Activated T-cell treated with anti-CD3 and anti-CD28 coated beads for 1 hour (primary cell): ENCODE data around the gene SLC6A9.

Source experiments
- DNase-seq: peaks from one replicate; pipeline ENCODE4 v3.0.0-alpha.2; 2020; ENCODE audit warnings: low read depth

The SLC6A9 gene

DNA sequence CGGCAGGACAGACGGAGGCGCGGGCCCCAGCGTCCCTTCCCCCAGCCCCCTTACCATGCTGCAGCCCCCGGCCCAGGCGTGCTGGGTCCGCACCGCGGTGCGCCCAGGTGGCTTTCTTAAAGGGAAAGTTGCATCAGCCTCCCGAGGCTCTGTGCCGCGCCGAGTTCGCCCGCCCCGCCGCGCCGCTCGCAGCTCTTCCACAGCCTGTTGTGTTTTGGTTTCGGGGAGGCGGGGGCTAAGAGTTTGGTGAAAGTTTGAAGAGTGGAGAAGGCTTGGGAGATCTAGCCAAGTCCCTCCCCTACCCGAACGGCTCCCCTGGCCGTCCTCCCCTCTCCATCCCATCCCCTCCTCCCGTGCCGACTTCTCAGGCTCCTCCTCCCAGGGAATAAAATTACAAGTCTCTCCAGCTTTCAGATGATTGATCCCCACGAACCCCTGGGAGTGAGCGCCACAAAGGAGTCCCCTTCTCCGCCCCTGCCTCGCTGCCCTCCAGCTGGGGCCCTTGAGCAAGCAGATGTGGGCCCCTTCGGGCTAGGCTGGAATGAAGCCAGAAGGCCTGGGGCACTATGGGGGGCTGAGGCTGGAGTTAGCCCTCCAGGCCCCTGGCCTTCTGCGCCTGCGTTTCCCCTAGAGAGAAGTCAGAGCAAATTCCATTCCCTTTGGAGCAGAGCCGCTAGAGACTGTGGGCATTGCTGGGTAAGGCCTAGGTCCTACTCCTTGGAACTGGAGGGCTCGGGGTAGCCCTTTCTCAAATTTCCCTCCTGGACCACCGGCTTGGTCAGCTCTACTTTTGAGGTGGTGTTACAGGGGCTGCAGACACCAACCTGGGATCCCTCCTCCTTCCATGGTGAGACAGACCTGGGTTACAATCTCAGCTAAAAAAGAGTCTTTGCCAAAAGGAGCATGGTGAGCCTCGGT, at the start of gene SLC6A9:
TSS of gene SLC6A9 (minus strand) at position 211 of the 918 bp plus-strand sequence. CDS start 7,185 bp downstream, outside the sequence.
- DNase-seq, result peak; percentile 6

DNA sequence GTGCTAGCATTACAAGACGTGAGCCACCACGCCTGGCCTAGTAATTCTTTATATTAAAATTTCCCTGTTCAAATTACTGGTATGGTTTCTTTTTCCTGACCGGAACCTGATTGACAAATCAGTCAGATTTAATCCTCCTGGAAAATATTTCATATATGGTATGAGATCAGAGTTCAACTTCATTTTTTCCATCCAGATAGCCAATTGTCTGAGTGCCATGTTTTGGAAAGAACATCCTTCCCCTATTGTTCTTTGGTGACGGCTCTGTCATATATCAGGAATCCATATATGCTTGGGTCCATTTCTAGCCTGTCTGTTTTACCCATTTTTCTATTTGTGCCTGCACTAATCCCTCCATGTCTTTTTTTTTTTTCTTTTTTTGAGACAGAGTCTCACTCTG, 48.3 kb upstream of the SLC6A9 start:
- no peak for DNase-seq

DNA sequence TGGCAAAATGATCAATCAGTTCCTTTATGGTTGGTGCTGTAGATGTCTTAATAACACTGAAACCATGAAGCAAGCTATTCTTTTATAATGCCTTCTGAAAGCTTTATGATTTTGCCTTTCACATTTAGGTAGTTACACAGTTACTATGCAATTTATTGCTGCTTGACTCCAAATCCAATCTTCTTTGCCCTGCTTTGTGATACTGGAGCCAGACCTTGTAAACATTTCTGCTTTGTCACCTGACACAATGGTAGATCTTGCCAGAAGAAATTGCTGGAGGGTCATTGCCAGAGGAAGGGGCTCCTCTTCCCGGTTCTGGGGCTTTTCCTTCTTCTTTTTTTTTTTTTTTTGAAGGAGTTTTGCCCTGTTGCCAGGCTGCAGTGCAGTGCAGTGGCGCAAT, 46.8 kb upstream of the SLC6A9 start:
- no peak for DNase-seq

DNA sequence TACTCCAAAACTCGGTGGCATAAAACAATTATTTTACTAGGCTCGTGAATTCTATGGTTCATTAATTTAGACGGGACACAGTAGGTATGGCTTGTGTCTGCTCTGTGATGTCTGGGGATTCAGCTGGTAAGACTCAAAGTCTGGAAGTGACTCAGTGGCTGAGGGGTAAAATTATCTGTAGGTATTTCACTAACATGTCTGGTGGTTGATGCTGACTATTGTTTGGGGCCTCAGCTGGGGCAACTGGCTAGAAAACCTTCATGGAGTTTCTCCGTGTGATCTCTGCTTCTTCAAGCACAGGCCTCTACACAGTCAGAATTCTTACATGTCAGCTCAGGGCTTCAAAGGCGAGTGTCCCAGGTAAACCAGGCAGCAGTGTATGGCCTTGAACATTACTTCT, 46.2 kb upstream of the SLC6A9 start:
- no peak for DNase-seq

DNA sequence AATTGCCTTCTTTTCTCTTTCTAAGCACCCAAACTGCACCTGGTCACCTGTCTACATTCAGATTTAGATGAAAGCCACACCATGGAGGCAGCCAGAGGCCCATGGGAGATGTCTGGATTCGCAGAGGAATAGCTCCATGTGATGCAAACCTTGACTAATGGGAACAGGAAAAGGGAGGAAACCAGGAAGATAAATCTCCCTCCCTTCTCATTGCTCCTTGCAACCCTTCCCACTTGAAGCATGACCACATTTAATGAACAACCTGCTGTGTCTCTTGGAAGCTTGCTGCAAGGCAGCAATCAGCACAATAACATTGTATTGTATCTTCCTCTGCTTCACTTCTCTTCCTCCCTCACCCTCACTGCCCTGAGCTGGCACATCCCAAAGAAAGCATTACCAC, 44.8 kb upstream of the SLC6A9 start:
- no peak for DNase-seq

DNA sequence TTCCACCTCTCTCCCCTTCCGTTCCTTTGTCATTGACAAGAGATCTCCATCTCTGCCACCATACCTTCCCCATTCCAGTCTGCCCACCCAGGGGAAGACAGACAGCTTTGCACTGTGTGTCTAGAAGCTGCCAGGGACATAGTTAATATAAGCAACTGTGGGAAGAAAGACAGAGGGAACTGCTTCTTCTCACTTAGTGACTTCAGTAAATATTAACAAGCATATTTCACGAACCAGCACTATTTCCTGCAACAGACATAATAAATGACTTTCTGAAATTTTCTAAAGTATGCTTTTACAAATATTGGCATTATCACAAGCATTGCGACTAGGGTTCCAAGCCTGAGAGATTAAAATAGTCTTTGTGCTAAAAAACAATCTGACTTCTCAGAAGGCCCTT, 43.2 kb upstream of the SLC6A9 start:
- no peak for DNase-seq

DNA sequence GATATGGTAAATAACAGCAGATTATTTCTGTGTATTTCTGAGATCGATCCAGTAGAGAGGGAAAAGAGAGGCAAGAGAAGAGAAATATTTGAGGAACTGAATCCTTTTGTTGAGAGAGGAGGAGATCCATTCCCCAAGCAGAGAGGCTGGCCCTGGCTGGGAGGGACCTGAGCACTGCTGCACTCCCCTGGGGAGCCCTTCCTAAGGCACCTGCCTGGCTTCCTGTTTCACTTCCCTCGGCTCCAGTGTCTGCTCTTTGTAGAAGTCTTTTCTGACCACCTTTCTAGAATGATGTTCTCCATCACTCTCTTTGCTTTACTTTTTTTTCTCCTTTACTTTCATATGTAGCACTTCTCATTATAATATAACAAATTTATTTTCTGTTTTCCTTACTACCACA, 42.3 kb upstream of the SLC6A9 start:
- DNase-seq, result no peak

DNA sequence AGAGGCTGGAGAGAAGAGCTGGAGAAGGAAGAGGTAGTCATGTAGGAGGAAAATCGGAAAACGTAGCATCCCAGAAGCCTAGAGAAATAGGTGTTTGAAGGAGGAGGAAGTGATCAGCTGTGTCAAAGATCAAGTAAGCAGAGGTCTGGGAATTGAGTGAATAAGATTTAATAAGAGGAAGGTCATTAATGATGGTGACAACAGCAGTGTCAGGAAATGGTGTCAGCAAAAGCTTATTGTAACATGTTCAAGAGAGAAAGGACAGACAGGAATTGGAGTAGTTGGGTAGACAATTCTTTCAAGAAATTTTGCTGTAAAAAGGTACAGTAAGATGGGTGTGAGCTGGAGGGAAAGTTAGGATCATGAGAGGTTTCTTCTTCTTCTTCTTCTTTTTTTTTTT, 41.6 kb upstream of the SLC6A9 start:
- no peak for DNase-seq

DNA sequence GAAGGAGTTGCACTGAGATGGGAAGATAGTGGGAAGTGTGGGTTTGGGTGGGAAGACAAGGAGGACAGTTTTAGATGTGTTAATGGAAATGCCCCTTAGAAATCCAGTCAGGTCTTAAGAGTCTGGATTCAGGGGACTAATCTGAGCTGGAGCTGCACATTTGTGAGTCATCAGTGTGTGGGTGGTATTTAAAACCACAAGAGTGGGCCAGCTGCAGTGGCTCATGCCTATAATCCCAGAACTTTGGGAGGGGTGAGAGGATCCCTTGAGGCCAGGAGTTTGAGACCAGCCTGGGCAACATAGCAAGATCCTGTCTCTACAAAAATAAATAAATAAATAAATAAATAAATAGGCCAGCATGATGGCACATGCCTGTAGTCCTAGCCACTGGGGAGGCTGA, 40.9 kb upstream of the SLC6A9 start:
- DNase-seq, result no peak

DNA sequence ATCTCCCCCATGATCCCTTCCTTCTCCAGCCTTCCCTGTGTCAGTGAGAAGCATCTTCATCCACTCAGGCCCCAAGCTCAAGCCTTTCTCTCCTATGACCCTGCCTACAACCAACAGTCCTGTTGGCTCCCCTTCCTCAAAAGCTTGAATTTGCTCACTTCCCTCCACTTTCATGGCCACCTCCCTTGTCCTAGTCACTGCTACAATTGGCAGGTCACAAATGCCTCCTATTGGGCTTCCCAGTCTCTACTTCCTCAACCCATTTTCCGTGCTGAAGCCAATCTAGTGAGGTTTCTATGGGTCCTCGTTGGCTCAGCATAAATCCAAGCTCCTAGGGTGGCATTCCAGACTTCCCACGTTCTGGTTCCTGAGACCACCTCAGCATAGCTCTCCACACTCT, 40.2 kb upstream of the SLC6A9 start:
- no peak for DNase-seq

DNA sequence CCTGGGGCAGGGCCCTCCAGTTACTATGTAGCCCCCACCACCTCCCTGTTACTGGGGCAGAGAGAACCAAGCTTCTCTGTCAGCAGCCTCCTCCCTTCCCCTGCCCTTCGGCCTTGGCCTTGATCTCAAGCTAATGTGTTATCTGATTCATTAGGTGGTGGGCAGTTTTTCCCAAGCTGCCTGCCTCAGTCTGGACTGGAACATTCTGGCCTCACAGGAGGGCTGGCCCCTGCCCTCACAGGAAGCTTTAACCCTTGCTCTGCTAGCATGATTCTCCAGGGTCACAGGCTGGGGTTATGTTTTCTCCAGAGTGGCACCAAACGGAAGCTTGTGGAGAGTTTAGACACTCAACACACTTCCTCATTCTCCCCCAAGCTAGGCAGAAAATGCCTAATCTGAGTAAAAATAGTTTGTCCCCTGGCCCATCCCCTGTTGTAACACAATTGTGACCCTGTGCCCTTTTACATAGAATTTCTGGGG, 37.2 kb upstream of the SLC6A9 start:
- DNase-seq, result no peak

DNA sequence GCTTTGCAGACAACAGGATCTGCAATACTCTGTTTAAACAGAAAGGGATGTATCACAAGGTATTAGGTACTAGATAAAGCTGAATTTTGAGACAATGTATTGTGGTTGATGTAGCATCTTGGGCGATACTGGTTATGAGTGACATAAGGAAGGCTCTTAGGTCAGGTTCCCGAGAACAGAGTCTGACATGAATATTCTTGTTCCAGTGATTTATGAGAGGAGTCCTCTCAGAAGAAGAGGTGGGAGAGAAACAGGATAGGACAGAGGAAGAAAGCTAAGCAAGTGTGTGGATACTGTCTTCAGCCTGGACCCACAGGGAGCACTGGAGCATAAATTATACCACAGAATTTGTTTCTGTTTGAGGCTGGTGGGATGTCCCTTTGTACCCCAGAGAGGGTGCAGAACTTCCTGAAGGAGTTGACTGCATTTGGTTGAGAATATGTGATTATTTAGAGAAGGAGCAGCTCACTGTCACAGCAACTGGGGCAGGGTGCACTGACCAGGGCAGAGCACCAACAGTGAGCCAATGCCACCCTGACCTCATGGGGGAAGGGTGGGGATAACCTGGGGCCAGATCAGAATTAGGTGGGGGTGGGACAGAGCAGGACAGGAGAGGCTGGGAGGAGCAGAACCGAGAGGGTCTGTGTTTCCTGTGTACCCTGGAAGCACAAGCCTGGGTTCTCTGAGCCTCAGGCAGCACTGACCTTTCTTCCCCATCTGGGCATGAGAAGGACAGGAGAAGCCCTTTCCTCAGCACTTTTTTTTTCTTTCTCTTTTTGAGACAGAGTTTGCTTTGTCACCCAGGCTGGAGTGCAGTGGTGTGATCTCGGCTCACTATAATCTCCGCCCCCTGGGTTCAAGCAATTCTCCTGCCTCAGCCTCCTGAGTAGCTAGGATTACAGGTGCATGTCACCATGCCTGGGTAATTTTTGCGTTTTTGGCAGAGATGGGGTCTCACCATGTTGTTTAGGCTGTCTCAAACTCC, 36.3 kb upstream of the SLC6A9 start:
- no peak for DNase-seq

DNA sequence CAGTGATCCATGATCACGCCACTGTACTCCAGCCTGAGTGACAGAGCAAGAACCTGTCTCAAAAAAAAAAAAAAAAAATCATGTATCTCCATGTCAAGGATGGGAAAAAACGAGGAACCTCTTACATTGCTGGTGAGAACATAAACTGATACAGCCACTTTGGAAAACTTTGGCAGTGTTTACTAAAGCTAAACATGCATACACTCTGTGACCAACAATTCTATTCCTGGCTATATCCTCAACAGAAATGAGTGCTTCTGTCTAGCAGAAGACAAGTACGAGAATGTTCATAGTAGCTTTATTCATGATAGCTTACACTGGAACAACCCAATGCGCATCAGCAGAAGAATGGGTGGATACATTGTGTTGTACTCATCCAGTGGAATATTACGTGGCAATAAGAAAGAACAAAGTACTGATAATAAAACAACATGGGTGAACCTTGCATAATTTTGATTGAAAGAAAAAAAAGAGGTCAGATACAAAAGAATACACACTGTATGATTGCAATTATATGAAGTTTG, 31.5 kb upstream of the SLC6A9 start:
- DNase-seq, result no peak

DNA sequence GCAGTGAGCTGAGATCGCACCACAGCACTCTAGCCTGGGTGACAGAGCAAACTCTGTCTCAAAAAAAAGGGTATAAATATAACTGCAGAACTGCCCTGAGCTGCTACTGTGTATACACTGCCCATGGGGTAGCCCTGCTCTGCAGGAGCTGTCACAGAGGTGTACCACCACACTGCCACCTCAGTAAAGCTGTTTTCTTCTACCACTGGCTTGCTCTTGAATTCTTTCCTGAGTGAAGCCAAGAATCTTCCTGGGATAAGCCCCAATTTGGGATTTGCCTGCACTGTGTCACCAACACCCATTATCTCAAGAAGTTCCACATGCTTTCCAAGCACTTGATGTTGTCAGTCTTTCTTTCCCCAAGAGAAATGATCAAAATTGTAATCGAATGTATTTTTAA, 30.6 kb upstream of the SLC6A9 start:
- DNase-seq, result no peak

DNA sequence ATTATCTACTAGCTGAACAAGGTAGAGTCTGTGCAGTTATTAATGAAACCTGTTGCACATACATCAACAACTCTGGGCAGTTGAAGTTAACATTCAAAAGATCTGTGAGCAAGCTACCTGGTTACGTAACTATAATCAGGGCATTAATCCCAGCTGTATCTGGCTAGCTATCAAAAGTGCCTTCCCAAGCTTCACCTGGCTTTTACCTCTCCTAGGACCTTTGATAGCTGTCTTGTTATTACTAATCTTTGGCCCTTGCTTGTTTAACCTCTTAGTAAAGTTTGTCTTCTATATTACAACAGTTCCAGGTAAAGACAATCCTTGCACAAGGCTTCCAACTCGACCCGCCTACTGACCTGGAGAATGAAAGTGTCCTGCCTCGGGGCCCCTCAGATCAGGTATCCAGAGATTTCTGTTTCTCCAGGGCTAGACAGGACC, 29.6 kb upstream of the SLC6A9 start:
- no peak for DNase-seq

DNA sequence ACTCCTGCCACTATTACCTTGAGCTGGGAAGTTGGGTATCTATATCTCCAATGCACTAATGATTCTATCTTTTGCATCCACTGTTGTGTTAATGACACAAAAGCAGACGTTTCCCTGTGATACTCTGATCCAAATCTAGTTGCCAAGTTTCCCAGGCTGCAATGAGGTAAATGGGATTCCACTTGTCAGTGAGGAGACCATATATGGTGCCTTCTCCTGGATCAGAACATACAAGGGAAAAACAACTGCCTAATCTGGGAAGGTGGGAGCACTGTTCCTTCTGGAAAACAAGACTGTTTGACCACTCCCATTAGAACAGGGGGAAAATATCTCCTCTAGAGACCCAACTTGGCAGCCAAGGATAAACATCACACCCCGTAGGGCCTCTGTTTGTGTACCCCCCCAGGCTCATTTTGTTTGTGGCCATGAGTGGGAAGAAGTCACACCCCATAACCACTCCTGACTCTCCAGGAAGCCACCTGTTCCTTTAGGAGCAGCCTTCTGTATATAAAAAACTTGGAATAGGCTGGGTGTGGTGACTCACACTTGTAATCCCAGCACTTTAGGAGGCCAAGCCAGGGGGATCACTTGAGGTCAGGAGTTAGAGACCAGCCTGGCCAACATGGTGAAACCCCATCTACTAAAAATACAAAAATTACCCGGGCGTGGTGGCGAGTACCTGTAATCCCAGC, 28.5 kb upstream of the SLC6A9 start:
- no peak for DNase-seq

DNA sequence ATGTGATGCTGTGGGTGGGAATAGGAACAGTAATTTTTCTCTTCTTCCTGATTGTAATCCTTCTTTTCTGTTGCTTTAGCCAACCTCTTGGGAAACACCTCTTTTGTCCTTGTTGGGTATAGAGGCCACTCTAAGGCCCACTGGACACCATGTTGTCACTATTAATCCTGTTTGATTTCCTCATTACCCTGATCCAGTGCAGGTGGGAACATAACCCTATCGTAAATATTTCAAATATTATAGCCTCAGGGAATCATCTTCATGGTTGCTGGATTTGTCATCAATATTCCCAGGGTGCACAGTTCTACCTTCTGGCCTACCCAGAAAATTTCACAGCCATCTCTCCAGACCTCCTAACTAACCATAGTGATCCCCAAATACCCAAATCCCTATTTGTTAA, 27.9 kb upstream of the SLC6A9 start:
- DNase-seq, result no peak

DNA sequence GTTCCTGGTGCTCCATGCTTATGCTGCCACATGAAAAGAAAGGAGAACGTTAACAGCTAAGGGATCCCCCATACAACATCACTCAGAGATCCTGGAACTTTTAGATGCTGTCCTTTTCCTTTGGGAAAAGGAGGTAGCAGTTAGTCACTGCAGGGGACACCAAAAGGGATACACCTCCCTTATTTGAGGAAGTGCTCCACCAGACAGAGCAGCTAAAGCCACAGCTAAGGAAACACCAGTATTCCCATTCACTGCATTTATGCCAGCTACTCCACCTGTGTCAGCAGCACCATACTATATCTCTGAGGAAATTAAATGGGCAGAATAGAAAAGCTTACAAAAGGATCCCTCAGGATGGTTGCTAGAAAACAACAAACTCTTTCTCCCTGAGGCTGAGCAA, 26.0 kb upstream of the SLC6A9 start:
- DNase-seq, result no peak

DNA sequence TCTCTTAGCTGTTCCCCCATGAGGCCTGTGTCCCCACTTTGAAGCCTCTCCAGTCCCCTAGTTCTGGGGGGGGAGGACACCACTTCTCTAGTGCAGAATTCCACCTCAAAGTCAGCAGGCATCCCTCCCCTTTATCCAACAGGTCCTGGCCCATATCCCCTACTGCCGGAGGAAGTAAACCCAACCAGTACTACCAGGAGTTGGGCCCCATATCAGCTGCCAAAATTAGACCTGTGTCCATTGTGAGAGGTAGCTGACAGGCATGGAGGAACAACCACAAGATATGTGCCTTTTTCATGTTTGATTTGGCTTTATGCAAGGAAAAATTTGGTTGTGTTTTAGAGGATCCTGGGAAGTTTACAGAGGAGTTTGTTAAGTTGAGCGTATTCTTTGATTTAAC, 22.1 kb upstream of the SLC6A9 start:
- DNase-seq, result no peak

DNA sequence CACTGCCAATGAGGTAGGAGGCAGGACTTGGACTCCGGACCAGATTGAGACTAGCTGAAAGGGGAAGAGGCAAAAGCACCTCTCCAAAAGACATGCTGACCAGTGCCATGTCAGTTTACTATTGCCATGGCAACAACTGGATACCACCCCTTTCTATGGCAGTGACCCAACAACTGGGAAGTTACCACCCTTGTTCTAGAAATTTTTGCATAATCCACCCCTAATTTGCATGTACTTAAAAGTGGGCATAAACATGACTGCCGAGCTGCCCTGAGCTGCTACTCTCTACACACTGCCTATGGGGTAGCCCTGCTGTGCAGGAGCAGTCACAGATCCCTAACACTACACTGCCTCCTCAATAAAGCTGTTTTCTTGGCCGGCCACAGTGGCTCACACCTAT, 19.0 kb upstream of the SLC6A9 start:
- DNase-seq, result no peak

DNA sequence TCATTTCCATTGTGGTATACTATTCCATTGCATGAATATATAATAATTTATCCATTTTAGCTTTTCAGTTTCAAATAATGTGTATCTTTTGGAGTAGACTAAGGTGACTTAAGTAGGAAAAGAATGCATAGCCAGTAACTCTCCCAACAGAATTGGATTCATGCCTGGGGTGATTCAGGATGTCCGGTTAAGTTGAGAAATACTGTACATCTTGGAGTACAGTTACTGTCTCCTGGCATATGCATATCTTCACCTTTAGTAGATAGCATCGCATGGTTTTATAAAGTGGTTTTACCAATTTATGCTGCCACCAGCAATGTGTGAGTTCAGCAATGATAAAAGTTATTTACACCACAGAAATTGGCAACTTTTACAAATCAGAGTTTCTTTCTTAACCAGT, 18.6 kb upstream of the SLC6A9 start:
- DNase-seq, result no peak
